OCI-LY3 (cell line): ENCODE measurements around the gene LTBP3.

Experiments
- H2AFZ ChIP-seq: fragments of 200-600, 300-600 bp; shearing (Covaris generic); 2 replicates; pipeline ENCODE4 v1.6.0; 2014; ENCODE audit warnings: antibody characterized with exemption, low read depth, low read length
- H3K27ac ChIP-seq: fragments of 200-600, 300-600 bp; sonication (generic); 2 replicates; pipeline ENCODE4 v1.5.1; 2014; ENCODE audit warnings: mild to moderate bottlenecking, low read length, moderate library complexity, mixed read lengths
- H3K27me3 ChIP-seq: fragments of 200-600, 300-600 bp; sonication (generic); 2 replicates; pipeline ENCODE4 v1.6.1; 2014; ENCODE audit warnings: low read depth, low read length, mixed read lengths
- H3K36me3 ChIP-seq: fragments of 200-600, 300-600 bp; sonication (generic); replicated peaks from 2 replicates; pipeline ENCODE3; 2014; ENCODE audit warnings: low read depth, low read length, mixed read lengths
- H3K4me1 ChIP-seq: fragments of 300-600, 200-600 bp; sonication (generic); 2 replicates; pipeline ENCODE4 v1.6.1; 2014; ENCODE audit warnings: low read length, mixed read lengths
- H3K4me2 ChIP-seq: fragments of 200-600, 300-600 bp; sonication (generic); 2 replicates; pipeline ENCODE4 v1.6.1; 2014; ENCODE audit warnings: low read length, mixed read lengths
- H3K4me3 ChIP-seq: fragments of 300-600, 200-600 bp; sonication (generic); 2 replicates; pipeline ENCODE4 v1.5.1; 2014; ENCODE audit warnings: antibody characterized with exemption, mild to moderate bottlenecking, low read length, moderate library complexity
- H3K79me2 ChIP-seq: fragments of 300-600, 200-600 bp; shearing (Covaris generic); 2 replicates; pipeline ENCODE4 v1.6.1; 2014; ENCODE audit warnings: mild to moderate bottlenecking, low read length, mixed read lengths
- H3K9ac ChIP-seq: fragments of 300-600, 200-600 bp; shearing (Covaris generic); 2 replicates; pipeline ENCODE4 v1.6.0; 2014; ENCODE audit warnings: mild to moderate bottlenecking, low read length, moderate library complexity
- H3K9me3 ChIP-seq: fragments of 200-600, 300-600 bp; shearing (Covaris generic); 2 replicates; pipeline ENCODE4 v1.6.1; 2014; ENCODE audit warnings: low read length, mixed read lengths; ENCODE audit not compliant: insufficient read depth
- H4K20me1 ChIP-seq: fragments of 200-600, 300-600 bp; sonication (generic); 2 replicates; pipeline ENCODE4 v1.6.1; 2016; ENCODE audit warnings: low read length, mixed read lengths; ENCODE audit not compliant: insufficient read depth
- EZH2phosphoT487 ChIP-seq: fragments of 200-600 bp; shearing (Covaris generic); IDR thresholded peaks from 2 replicates; pipeline ENCODE4 v1.6.1; 2018; ENCODE audit warnings: antibody characterized with exemption, mixed run types, low read depth
- TF ChIP-seq, protein P1 (sequence below): fragments of 200-600, 300-600 bp; sonication (generic); IDR thresholded peaks from 2 replicates; pipeline ENCODE4 v1.5.1; 2014; ENCODE audit warnings: antibody characterized with exemption, low read length, low read depth

Gene LTBP3

DNA sequence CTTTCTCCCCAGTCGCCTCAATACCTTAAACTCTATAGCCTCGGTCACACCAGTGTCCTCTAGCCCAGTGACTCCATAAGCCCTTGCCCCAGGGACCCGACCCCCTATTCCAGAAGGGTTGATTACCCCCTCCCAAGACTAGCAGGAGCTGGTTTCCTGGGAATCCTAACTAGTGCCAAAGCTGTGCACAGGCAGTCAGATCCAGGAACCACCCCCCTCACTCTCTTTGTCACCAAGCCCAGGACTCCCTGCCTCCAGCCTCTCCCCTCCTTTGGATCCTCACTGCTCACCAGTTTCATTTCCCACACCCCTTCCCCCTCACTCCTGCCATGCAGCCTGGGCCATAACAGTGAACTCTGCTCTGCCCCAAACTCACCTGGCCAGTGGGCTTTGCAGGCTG lies 9.8 kb downstream of the LTBP3 start:
- Histone ChIP-seq H3K4me1 (peaks cover 19% of the 10 kb centered on the region), H4K20me1 (no peaks in the 10 kb centered on the region), H3K36me3 (no peaks in the 10 kb centered on the region), H3K4me2 (no peak overlapping the region), H2AFZ (no peak overlapping the region), H3K9ac (no peak overlapping the region), H3K4me3 (no peak overlapping the region), H3K79me2 (no peaks in the 10 kb centered on the region), H3K27me3 (peaks cover 23% of the 10 kb centered on the region), H3K9me3 (no peaks in the 10 kb centered on the region), H3K27ac (no peak overlapping the region)
- TF ChIP-seq EZH2phosphoT487, result no peak
- TF ChIP-seq, protein P1, sequence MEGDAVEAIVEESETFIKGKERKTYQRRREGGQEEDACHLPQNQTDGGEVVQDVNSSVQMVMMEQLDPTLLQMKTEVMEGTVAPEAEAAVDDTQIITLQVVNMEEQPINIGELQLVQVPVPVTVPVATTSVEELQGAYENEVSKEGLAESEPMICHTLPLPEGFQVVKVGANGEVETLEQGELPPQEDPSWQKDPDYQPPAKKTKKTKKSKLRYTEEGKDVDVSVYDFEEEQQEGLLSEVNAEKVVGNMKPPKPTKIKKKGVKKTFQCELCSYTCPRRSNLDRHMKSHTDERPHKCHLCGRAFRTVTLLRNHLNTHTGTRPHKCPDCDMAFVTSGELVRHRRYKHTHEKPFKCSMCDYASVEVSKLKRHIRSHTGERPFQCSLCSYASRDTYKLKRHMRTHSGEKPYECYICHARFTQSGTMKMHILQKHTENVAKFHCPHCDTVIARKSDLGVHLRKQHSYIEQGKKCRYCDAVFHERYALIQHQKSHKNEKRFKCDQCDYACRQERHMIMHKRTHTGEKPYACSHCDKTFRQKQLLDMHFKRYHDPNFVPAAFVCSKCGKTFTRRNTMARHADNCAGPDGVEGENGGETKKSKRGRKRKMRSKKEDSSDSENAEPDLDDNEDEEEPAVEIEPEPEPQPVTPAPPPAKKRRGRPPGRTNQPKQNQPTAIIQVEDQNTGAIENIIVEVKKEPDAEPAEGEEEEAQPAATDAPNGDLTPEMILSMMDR, result no peak

DNA sequence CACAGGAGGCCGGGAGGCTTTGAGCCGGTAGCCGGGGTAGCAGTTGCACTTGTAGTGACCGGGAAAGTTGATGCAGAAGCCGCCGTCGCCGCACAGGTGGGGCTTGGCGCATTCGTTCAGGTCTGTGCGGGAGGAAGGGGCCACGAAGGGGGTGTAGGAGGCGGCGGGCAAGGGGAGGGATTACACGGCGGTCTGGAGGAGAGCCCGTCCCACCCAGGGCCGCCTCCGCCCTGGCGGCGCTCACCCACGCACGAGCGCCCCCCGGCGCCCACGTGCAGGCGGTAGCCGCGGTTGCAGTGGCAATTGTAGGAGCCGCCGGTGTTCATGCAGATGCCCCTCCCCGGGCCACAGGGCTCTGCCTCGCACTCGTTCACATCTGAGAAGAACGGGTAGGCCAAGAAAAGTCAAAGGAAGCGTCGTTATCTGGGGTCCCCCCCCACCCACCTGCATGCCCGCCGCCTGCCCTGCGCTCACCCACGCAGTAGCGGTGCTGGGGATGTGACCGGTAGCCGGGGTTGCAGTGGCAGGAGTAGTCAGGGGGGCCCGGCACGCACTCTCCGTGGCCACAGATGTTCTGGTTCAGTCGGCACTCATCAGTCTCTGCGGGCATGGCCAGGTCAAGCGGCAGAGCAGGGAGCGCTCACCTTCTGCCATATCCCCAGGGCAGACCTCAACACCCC lies 10.6 kb downstream of the LTBP3 start:
- H3K79me2 ChIP-seq, result no peaks in the 10 kb centered on the region
- no peak overlapping the region for H3K9ac ChIP-seq
- peaks cover 19% of the 10 kb centered on the region for H3K4me1 ChIP-seq
- H3K36me3 ChIP-seq, result no peaks in the 10 kb centered on the region
- no peak overlapping the region for H3K4me3 ChIP-seq
- no peaks in the 10 kb centered on the region for H4K20me1 ChIP-seq
- TF ChIP-seq EZH2phosphoT487, result no peak
- TF ChIP-seq, protein P1, result peak; percentile 24; the same call in 1 of the 2 replicates
- H3K27me3 ChIP-seq, result peaks cover 23% of the 10 kb centered on the region
- H3K9me3 ChIP-seq, result no peaks in the 10 kb centered on the region
- H2AFZ ChIP-seq, result no peak overlapping the region
- no peak overlapping the region; the same call in 1 of the 2 replicates for H3K4me2 ChIP-seq
- no peak overlapping the region for H3K27ac ChIP-seq

DNA sequence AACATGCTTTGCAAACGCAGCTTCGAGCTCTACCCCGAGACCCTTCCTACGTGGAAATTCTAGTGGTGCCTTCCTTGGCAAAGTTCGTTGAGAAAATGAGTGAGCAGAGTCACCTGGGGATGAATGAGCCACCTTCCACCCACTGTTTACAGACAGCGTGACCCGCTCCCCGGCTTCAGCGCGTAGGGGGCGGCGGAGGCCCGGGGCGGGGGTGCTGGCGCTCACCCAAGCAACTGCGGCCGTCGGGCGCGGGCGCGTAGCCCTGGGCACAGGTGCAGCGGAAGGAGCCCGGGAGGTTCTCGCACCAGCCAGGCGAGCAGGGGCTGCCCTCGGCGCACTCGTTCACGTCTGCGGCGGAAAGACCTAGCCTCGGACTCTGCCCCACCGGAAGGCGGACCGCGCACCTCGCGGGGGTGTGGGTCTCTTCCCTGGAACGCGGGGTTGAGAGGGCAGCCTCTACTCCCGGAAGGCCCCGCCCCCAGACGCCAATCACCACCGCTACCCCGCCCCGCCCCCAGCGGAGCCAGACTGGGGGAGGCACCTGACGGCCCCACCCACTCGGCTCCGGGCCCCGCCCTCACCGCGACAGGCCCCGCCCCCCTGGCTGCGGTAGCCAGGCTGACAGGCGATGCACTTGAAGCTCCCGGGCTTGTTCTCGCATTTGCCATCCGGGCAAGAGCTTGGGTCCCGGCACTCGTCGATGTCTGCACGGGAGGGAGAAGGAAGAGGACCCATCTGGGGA lies 11.8 kb downstream of the LTBP3 start:
- Histone ChIP-seq H3K36me3 (no peaks in the 10 kb centered on the region), H3K4me1 (peaks cover 10% of the 10 kb centered on the region), H3K79me2 (no peaks in the 10 kb centered on the region), H3K4me3 (peak overlapping the region; percentile 80), H3K9ac (peak overlapping the region; percentile 58), H2AFZ (peak overlapping the region; percentile 28; the same call in 1 of the 2 replicates), H3K4me2 (peak overlapping the region; percentile 98), H4K20me1 (no peaks in the 10 kb centered on the region), H3K27ac (no peak overlapping the region), H3K27me3 (peaks cover 23% of the 10 kb centered on the region), H3K9me3 (no peaks in the 10 kb centered on the region)
- TF ChIP-seq, protein P1, result no peak
- no peak for TF ChIP-seq EZH2phosphoT487

DNA sequence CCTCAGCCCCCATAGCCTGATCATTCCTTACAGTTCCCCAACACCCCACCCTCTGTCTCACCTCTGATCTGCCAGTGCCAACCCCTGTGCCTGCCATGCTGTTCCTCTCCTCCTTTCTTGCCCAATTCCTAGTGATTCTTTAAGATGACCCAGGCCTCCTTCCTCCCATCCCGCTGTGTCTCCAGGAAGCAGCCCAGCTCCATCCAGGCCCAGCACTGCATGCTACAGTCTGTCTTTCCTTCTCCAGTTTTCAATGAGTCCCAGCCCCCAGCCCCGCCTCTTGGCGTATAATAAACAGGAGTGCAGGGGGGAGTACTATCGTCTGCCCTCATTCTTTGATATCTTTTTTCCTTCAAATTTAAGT lies 12.3 kb downstream of the LTBP3 start:
- H3K4me2 ChIP-seq, result peak overlapping the region; percentile 98
- H4K20me1 ChIP-seq, result no peaks in the 10 kb centered on the region
- H2AFZ ChIP-seq, result 0 out of 2 replicates have a peak overlapping the region, but pooled peaks have one; percentile 28
- peaks cover 16% of the 10 kb centered on the region for H3K4me1 ChIP-seq
- H3K79me2 ChIP-seq, result no peaks in the 10 kb centered on the region
- no peaks in the 10 kb centered on the region for H3K36me3 ChIP-seq
- peaks cover 23% of the 10 kb centered on the region for H3K27me3 ChIP-seq
- no peak overlapping the region for H3K27ac ChIP-seq
- TF ChIP-seq EZH2phosphoT487, result no peak
- no peaks in the 10 kb centered on the region for H3K9me3 ChIP-seq
- peak overlapping the region; percentile 80 for H3K4me3 ChIP-seq
- peak overlapping the region; percentile 58 for H3K9ac ChIP-seq
